Transverse colon (tissue), 4 donors: ENCODE measurements around the gene FADD. TPM values are rescaled to one million over a fixed set of nuclear protein-coding genes. Genes with fewer than 3 reads are reported as not detected.
A peak's percentile ranks its signal among the peaks of the same experiment; 100 is the strongest.

Source experiments
- DNase-seq: peaks from one replicate; pipeline ENCODE4 v3.0.0-alpha.2; 2019
- H3K27ac ChIP-seq, 4 donors: fragments of 200-600 bp; sonication (generic); 2 replicates each; pipeline ENCODE4 v1.5.1; 2016 to 2018; ENCODE audit warnings: inconsistent platforms in 4 of 4
- H3K27me3 ChIP-seq: fragments of 200-600 bp; sonication (generic); 2 replicates; pipeline ENCODE4 v1.5.1; 2017; ENCODE audit warnings: inconsistent platforms
- H3K36me3 ChIP-seq, 4 donors: fragments of 200-600 bp; sonication (generic); 2 replicates each; pipeline ENCODE4 v1.5.1; 2017 to 2019; ENCODE audit warnings: inconsistent platforms in 4 of 4
- H3K4me1 ChIP-seq, 4 donors: fragments of 200-600 bp; sonication (generic); 2 replicates each; pipeline ENCODE4 v1.5.1; 2017 to 2020; ENCODE audit warnings: inconsistent platforms in 4 of 4
- H3K4me3 ChIP-seq, 4 donors: fragments of 200-600 bp; sonication (generic); 1 replicate in 1 of 4; 2 replicates in 3 of 4; pipeline versions ENCODE4 v1.5.1 to v1.6.1; 2017 to 2019; ENCODE audit warnings: inconsistent platforms in 4 of 4
- H3K9me3 ChIP-seq, 2 donors: fragments of 200-600 bp; sonication (generic); 2 replicates each; pipeline ENCODE4 v1.5.1; 2017 to 2019; ENCODE audit warnings: inconsistent platforms in 2 of 2
- CTCF ChIP-seq, 5 experiments: fragments of 200-600 bp in 3 of 5; fragments of 450-650 bp in 2 of 5; sonication (generic) in 3 of 5; IDR thresholded peaks; 1 replicate in 2 of 5; 2 replicates in 3 of 5; pipeline ENCODE4 v1.5.1; 2016 to 2017; ENCODE audit warnings: antibody characterized with exemption in 5 of 5, inconsistent platforms in 3 of 5, mild to moderate bottlenecking in 2 of 5, moderate library complexity in 1 of 5
- EP300 ChIP-seq: sonication (generic); formaldehyde crosslinking; IDR thresholded peaks from one replicate; pipeline ENCODE4 v1.6.1; 2017; ENCODE audit warnings: antibody characterized with exemption, low read depth
- POLR2A ChIP-seq: fragments of 450-650 bp; IDR thresholded peaks from one replicate; pipeline ENCODE4 v1.6.1; 2016; ENCODE audit warnings: antibody characterized with exemption, mild to moderate bottlenecking, moderate library complexity
- POLR2AphosphoS5 ChIP-seq, 3 donors: sonication (generic); formaldehyde crosslinking; IDR thresholded peaks; one replicate each; pipeline ENCODE4 v1.6.1; 2016; ENCODE audit warnings: antibody characterized with exemption in 3 of 3
- WGBS, 2 donors: methylation state at CpG; one replicate each; pipeline ENCODE4 v1.1.5; 2018; ENCODE audit warnings: low coverage in 1 of 2; 5-methylcytosine and 5-hydroxymethylcytosine counted together
- in situ Hi-C, 4 donors: fragments of 200-750 bp; cut with MboI; loops; one replicate each; pipeline versions ENCODE4 v1.15.0 to v1.15.1; 2017; ENCODE audit warnings: low sequenced_read_pairs in 3 of 4, low pct_ligation_motif_present in 1 of 4, low pct_unique_long_range_greater_than_20kb in 1 of 4
- intact Hi-C: fragments of 100-400 bp; cut with DNase I; formaldehyde crosslinking; loops from one replicate; pipeline ENCODE4 v1.15.1; 2023; ENCODE audit warnings: low total_unique reads
- total RNA-seq, 4 donors: library from RNA; depleted of rRNA; stranded (reverse); fragments of >200 nt; gene quantifications; one replicate each; pipeline ENCODE4 v1.1.0, GENCODE V29; 2016

Gene FADD
- total RNA-seq, 4 donors from 2014 or later = 24.5 to 42.3 (median 31.5) TPM

- H3K4me3 ChIP-seq = no peak overlapping the region
- no peaks in the 10 kb centered on the region for H3K9me3 ChIP-seq
- DNase-seq = peak; percentile 39
- WGBS, 2 donors = 65% methylated on average over 10 of the region's 11 CpGs; no CpG with 5 or more reads in 1 of the 2 donors
- intact Hi-C loops = no loop called here
- no peaks in the 10 kb centered on the region for H3K36me3 ChIP-seq
- in situ Hi-C loops = no loop called here
- H3K4me1 ChIP-seq = no peaks in the 10 kb centered on the region
- H3K27ac ChIP-seq = no peak overlapping the region
- no peaks in the 10 kb centered on the region for H3K27me3 ChIP-seq
- no peak for TF ChIP-seq CTCF (IDR thresholded peaks at IDR 0.05)
Measured at GRCh38 chr11:70233511-70233934, 30.4 kb downstream of the FADD start.

GRCh38 chr11:70233962-70234361 lies 30.9 kb downstream of the FADD start:
- no peaks in the 10 kb centered on the region for H3K36me3 ChIP-seq
- DNase-seq = no peak
- TF ChIP-seq EP300 = no peak
- TF ChIP-seq CTCF (IDR thresholded peaks at IDR 0.05) = no peak
- no peak for TF ChIP-seq POLR2AphosphoS5 (IDR thresholded peaks at IDR 0.05)
- TF ChIP-seq POLR2A = no peak
- no peaks in the 10 kb centered on the region for H3K9me3 ChIP-seq
- H3K27ac ChIP-seq = no peak overlapping the region
- H3K4me3 ChIP-seq = no peak overlapping the region
- H3K27me3 ChIP-seq = no peaks in the 10 kb centered on the region
- intact Hi-C loops = no loop called here
- no peaks in the 10 kb centered on the region for H3K4me1 ChIP-seq
- 94% methylated on average over 9 of the region's 9 CpGs; no CpG with 5 or more reads in 1 of the 2 donors for WGBS, 2 donors
- in situ Hi-C loops = no loop called here

- Histone ChIP-seq H3K27me3 (no peaks in the 10 kb centered on the region), H3K4me3 (no peak overlapping the region), H3K27ac (no peak overlapping the region), H3K4me1 (no peaks in the 10 kb centered on the region), H3K36me3 (no peaks in the 10 kb centered on the region), H3K9me3 (no peaks in the 10 kb centered on the region)
- in situ Hi-C loops = no loop called here
- WGBS, 2 donors = 76 to 80% methylated on average over 4 to 16 of the region's 16 CpGs
- DNase-seq = no peak
- no peak for TF ChIP-seq POLR2A
- no peak for TF ChIP-seq CTCF (IDR thresholded peaks at IDR 0.05)
- no peak for TF ChIP-seq EP300
- no peak for TF ChIP-seq POLR2AphosphoS5 (IDR thresholded peaks at IDR 0.05)
- intact Hi-C loops = no loop called here
Measured at GRCh38 chr11:70240337-70240736, 37.2 kb downstream of the FADD start.

GRCh38 chr11:70241709-70242108 lies 38.6 kb downstream of the FADD start:
- Histone ChIP-seq H3K36me3 (no peaks in the 10 kb centered on the region), H3K4me1 (no peaks in the 10 kb centered on the region), H3K9me3 (no peaks in the 10 kb centered on the region), H3K27me3 (no peaks in the 10 kb centered on the region), H3K4me3 (no peak overlapping the region), H3K27ac (no peak overlapping the region)
- TF ChIP-seq CTCF (IDR thresholded peaks at IDR 0.05) (no peak), POLR2A (no peak), POLR2AphosphoS5 (IDR thresholded peaks at IDR 0.05) (no peak), EP300 (no peak)
- DNase-seq = no peak
- in situ Hi-C loops (no loop called here), intact Hi-C loops (no loop called here)
- WGBS, 2 donors = 76 to 83% methylated on average over 2 to 3 of the region's 3 CpGs
